ENCODE results near the gene THRB. TPM values are rescaled to one million over a fixed set of nuclear protein-coding genes. Genes with fewer than 3 reads are reported as not detected.
"Not testable (repeated sequence)": the region's sequence is repeated elsewhere in the genome, so short reads cannot be mapped to it uniquely, and the experiment has no call there.

Gene THRB
- total and polyA plus RNA-seq, 4 experiments from 2014 or later: 0.03 TPM; not detected in 3

DNA sequence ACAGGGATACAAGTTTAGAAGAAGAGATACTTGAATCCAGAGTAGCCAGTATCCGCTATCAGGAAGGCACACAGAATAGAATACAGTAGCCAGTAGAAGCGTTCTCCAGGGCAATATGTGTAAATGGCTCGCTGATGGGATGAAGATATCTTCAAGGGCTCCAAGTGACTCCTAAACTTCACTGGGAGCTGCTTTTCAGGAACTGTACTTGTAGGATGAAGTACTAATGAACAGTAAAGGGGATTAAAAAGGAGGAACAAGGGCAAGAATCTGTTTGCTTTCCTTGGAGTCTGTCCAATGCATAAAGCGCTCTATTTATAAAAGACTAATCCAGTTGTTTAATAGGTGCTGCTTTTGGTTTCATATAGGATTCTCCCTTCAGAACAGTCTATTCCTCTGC lies 78.4 kb downstream of the THRB start:
- Mint-ChIP-seq H3K4me3 (no peak overlapping the region), H3K4me1 (no peaks in the 10 kb centered on the region), H3K36me3 (no peaks in the 10 kb centered on the region), H3K27me3 (no peaks in the 10 kb centered on the region), H3K9me3 (peaks cover 0 to 4% (median under 1%) of the 10 kb centered on the region in 8 donors), H3K27ac (no peak overlapping the region)
- DNase-seq: no peak
- Histone ChIP-seq H3K27me3 (ENCODE audit: insufficient read depth, low read length) (no peaks in the 10 kb centered on the region), H3K4me1 (ENCODE audit: insufficient read depth, low read length) (no peaks in the 10 kb centered on the region), H3K27ac (ENCODE audit: low read depth, low read length) (no peak overlapping the region), H3K4me3 (ENCODE audit: low read length in 2 of 2) (no peak overlapping the region), H3K9me3 (ENCODE audit: control insufficient read depth in 1 of 2, low read length in 2 of 2) (no peaks in the 10 kb centered on the region), H3K36me3 (ENCODE audit: insufficient read depth, low read length) (no peaks in the 10 kb centered on the region)
- ChIA-PET POLR2A (ENCODE audit: partially characterized antibody) (no interaction called here), CTCF (ENCODE audit: partially characterized antibody) (no interaction called here)
- intact Hi-C loops (cut with micrococcal nuclease): no loop called here

GRCh38 chr3:24415824-24416223 lies 78.8 kb downstream of the THRB start:
- intact Hi-C loops (cut with micrococcal nuclease): no loop called here
- H3K36me3 Mint-ChIP-seq: no peaks in the 10 kb centered on the region

DNA sequence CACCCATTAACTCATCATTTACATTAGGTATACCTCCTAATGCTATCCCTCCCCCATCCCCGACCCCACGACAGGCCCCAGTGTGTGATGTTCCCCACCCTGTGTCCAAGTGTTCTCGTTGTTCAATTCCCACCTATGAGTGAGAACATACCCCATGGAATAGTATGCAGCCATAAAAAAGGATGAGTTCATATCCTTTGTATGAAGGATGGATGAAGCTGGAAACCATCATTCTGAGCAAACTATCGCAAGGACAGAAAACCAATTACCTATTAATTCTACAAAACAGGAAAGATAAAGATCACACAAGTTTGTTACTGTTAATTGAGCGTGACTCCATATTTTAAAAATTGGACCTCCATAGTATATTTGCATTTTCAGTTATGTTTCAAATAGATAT lies 81.0 kb downstream of the THRB start:
- H3K27ac Mint-ChIP-seq; H3K9me3 Mint-ChIP-seq; POLR2A ChIA-PET (ENCODE audit: partially characterized antibody); H3K9me3 ChIP-seq (ENCODE audit: control insufficient read depth in 1 of 2, low read length in 2 of 2); DNase-seq; H3K36me3 Mint-ChIP-seq; H3K27me3 ChIP-seq (ENCODE audit: insufficient read depth, low read length); CTCF ChIA-PET (ENCODE audit: partially characterized antibody); H3K27me3 Mint-ChIP-seq; H3K36me3 ChIP-seq (ENCODE audit: insufficient read depth, low read length); H3K4me3 Mint-ChIP-seq; H3K27ac ChIP-seq (ENCODE audit: low read depth, low read length); H3K4me1 Mint-ChIP-seq; intact Hi-C loops (cut with micrococcal nuclease); H3K4me3 ChIP-seq (ENCODE audit: low read length in 2 of 2); H3K4me1 ChIP-seq (ENCODE audit: insufficient read depth, low read length): not testable (repeated sequence)

More at GRCh38 chr3:24415824-24416223, 78.8 kb downstream of the THRB start:
- no peak overlapping the region for H3K27ac ChIP-seq (ENCODE audit: low read depth, low read length)
- Mint-ChIP-seq H3K4me1 (no peaks in the 10 kb centered on the region), H3K4me3 (no peak overlapping the region), H3K27me3 (no peaks in the 10 kb centered on the region), H3K27ac (no peak overlapping the region), H3K9me3 (peaks cover 0 to 4% (median under 1%) of the 10 kb centered on the region in 8 donors)
- ChIA-PET POLR2A (ENCODE audit: partially characterized antibody) (no interaction called here), CTCF (ENCODE audit: partially characterized antibody) (no interaction called here)
- no peaks in the 10 kb centered on the region for H3K27me3 ChIP-seq (ENCODE audit: insufficient read depth, low read length)
- no peaks in the 10 kb centered on the region for H3K4me1 ChIP-seq (ENCODE audit: insufficient read depth, low read length)
- H3K4me3 ChIP-seq (ENCODE audit: low read length in 2 of 2): no peak overlapping the region
- no peaks in the 10 kb centered on the region for H3K9me3 ChIP-seq (ENCODE audit: control insufficient read depth in 1 of 2, low read length in 2 of 2)
- DNase-seq: no peak
- no peaks in the 10 kb centered on the region for H3K36me3 ChIP-seq (ENCODE audit: insufficient read depth, low read length)

DNA sequence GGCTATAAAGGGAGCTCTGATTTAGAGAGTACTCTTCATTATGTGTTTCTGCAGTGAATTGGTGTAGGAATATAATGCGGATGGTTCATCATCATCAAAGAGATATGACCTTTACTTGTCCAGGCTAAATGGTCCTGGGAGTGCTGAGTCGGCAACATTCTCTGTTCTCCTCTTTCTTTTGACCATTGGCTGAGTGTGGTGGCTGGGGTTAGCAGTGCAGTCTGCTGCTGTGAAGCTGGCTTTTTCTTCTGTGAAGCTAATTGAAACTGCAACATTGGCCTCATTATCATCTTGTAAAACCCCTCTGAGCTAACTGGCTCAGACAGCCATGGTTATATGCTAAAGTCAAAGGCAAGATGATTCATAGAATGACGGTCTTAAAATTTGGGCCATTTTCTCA lies 83.8 kb downstream of the THRB start:
- no peak for DNase-seq
- POLR2A ChIA-PET (ENCODE audit: partially characterized antibody): no interaction called here
- H3K27ac ChIP-seq (ENCODE audit: low read depth, low read length): no peak overlapping the region
- no peaks in the 10 kb centered on the region for H3K27me3 ChIP-seq (ENCODE audit: insufficient read depth, low read length)
- Mint-ChIP-seq H3K4me1 (no peaks in the 10 kb centered on the region), H3K9me3 (peaks cover 0 to 4% (median 0%) of the 10 kb centered on the region in 8 donors), H3K4me3 (no peak overlapping the region), H3K36me3 (no peaks in the 10 kb centered on the region), H3K27me3 (no peaks in the 10 kb centered on the region), H3K27ac (no peak overlapping the region)
- intact Hi-C loops (cut with micrococcal nuclease): no loop called here
- no peaks in the 10 kb centered on the region for H3K4me1 ChIP-seq (ENCODE audit: insufficient read depth, low read length)
- H3K36me3 ChIP-seq (ENCODE audit: insufficient read depth, low read length): no peaks in the 10 kb centered on the region
- CTCF ChIA-PET (ENCODE audit: partially characterized antibody): no interaction called here
- no peak overlapping the region for H3K4me3 ChIP-seq (ENCODE audit: low read length in 2 of 2)
- H3K9me3 ChIP-seq (ENCODE audit: control insufficient read depth in 1 of 2, low read length in 2 of 2): no peaks in the 10 kb centered on the region

- POLR2A ChIA-PET (ENCODE audit: partially characterized antibody): no interaction called here
- H3K36me3 Mint-ChIP-seq: no peaks in the 10 kb centered on the region
- H3K36me3 ChIP-seq (ENCODE audit: insufficient read depth, low read length): no peaks in the 10 kb centered on the region
- H3K27me3 ChIP-seq (ENCODE audit: insufficient read depth, low read length): no peaks in the 10 kb centered on the region
- intact Hi-C loops (cut with micrococcal nuclease): no loop called here
- no peak overlapping the region for H3K4me3 Mint-ChIP-seq
- H3K4me1 Mint-ChIP-seq: no peaks in the 10 kb centered on the region
- H3K4me1 ChIP-seq (ENCODE audit: insufficient read depth, low read length): no peaks in the 10 kb centered on the region
- H3K27me3 Mint-ChIP-seq: no peaks in the 10 kb centered on the region
- no peaks in the 10 kb centered on the region for H3K9me3 ChIP-seq (ENCODE audit: control insufficient read depth in 1 of 2, low read length in 2 of 2)
- H3K4me3 ChIP-seq (ENCODE audit: low read length in 2 of 2): no peak overlapping the region
- no peak for DNase-seq
- H3K27ac Mint-ChIP-seq: no peak overlapping the region
- CTCF ChIA-PET (ENCODE audit: partially characterized antibody): no interaction called here
- no peak overlapping the region for H3K27ac ChIP-seq (ENCODE audit: low read depth, low read length)
- no peaks in the 10 kb centered on the region for H3K9me3 Mint-ChIP-seq
Measured at GRCh38 chr3:24407980-24408680, 86.5 kb downstream of the THRB start.

DNA sequence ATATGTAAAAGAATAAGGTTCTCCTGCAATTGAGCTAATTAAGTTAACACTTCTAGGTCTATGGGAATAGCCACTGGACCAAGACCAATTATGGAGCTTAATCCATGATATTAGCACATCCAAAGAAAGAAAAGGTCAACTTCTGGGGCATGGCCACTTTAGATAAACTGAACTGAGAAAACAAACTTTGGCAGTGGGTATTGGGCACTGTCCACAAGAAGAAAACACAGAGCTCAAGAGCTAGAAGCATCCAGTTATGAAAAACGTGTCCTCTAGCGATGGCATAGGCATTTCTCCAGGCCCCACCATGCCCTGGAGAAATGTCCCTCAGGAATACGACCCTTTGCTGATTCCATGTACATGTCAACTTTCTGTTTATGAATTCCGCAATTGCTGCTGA lies 87.8 kb downstream of the THRB start:
- ChIA-PET POLR2A (ENCODE audit: partially characterized antibody) (no interaction called here), CTCF (ENCODE audit: partially characterized antibody) (no interaction called here)
- Histone ChIP-seq H3K4me3 (ENCODE audit: low read length in 2 of 2) (no peak overlapping the region), H3K27ac (ENCODE audit: low read depth, low read length) (no peak overlapping the region), H3K9me3 (ENCODE audit: control insufficient read depth in 1 of 2, low read length in 2 of 2) (no peaks in the 10 kb centered on the region), H3K27me3 (ENCODE audit: insufficient read depth, low read length) (no peaks in the 10 kb centered on the region), H3K36me3 (ENCODE audit: insufficient read depth, low read length) (no peaks in the 10 kb centered on the region), H3K4me1 (ENCODE audit: insufficient read depth, low read length) (no peaks in the 10 kb centered on the region)
- intact Hi-C loops (cut with micrococcal nuclease): no loop called here
- Mint-ChIP-seq H3K9me3 (no peaks in the 10 kb centered on the region), H3K27me3 (no peaks in the 10 kb centered on the region), H3K36me3 (no peaks in the 10 kb centered on the region), H3K4me3 (no peak overlapping the region), H3K27ac (no peak overlapping the region), H3K4me1 (no peaks in the 10 kb centered on the region)
- DNase-seq: no peak

DNA sequence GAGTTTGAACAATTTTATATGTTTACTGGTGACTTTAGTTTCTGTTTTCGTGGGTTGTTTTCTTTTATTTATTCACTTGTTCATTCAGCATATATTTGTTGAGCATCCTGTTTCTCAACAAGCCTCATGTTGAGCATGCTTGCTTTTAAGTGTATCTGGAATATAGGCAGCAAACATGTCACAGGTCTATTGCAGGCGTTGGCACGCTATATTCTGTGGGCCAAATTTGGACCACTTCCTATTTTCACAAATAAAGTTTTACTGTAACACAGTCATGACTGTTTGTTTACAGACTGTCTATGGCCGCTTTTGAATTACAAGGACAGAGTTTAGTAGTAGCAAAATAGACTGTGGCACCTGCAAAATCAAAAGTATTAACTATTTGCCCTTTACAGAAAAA lies 89.6 kb downstream of the THRB start:
- ChIA-PET POLR2A (ENCODE audit: partially characterized antibody) (no interaction called here), CTCF (ENCODE audit: partially characterized antibody) (no interaction called here)
- Mint-ChIP-seq H3K27ac (no peak overlapping the region), H3K27me3 (no peaks in the 10 kb centered on the region), H3K4me3 (no peak overlapping the region), H3K36me3 (no peaks in the 10 kb centered on the region), H3K9me3 (peaks cover 0 to 3% (median 0%) of the 10 kb centered on the region in 8 donors), H3K4me1 (no peaks in the 10 kb centered on the region)
- no peaks in the 10 kb centered on the region for H3K27me3 ChIP-seq (ENCODE audit: insufficient read depth, low read length)
- no peaks in the 10 kb centered on the region for H3K9me3 ChIP-seq (ENCODE audit: control insufficient read depth in 1 of 2, low read length in 2 of 2)
- H3K4me3 ChIP-seq (ENCODE audit: low read length in 2 of 2): no peak overlapping the region
- no peak for DNase-seq
- H3K36me3 ChIP-seq (ENCODE audit: insufficient read depth, low read length): no peaks in the 10 kb centered on the region
- no peak overlapping the region for H3K27ac ChIP-seq (ENCODE audit: low read depth, low read length)
- intact Hi-C loops (cut with micrococcal nuclease): no loop called here
- no peaks in the 10 kb centered on the region for H3K4me1 ChIP-seq (ENCODE audit: insufficient read depth, low read length)

DNA sequence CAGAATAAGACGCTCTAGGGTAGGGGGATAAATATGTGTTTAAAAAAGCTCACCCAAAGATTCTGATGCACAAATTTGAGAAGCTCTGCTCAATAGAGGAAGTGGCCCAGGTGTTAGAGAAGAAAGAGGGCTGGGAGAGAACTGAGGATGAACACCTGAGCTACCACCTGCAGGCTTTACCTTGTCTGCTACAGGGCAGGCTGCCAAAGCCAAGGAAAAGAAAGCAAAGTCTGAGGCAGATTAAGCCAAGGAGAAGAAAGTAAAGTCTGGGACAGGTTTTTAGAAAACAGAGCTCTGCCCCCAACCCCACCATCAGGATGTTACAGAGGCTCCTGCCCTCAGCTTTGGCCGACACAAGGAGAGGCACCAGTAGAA lies 92.9 kb downstream of the THRB start:
- Mint-ChIP-seq H3K9me3 (peaks cover 0 to 6% (median 3%) of the 10 kb centered on the region in 8 donors), H3K4me3 (no peak overlapping the region), H3K27ac (no peak overlapping the region), H3K27me3 (no peaks in the 10 kb centered on the region), H3K36me3 (no peaks in the 10 kb centered on the region), H3K4me1 (no peaks in the 10 kb centered on the region)
- ChIA-PET CTCF (ENCODE audit: partially characterized antibody) (no interaction called here), POLR2A (ENCODE audit: partially characterized antibody) (no interaction called here)
- no peaks in the 10 kb centered on the region for H3K4me1 ChIP-seq (ENCODE audit: insufficient read depth, low read length)
- no peaks in the 10 kb centered on the region for H3K9me3 ChIP-seq (ENCODE audit: control insufficient read depth in 1 of 2, low read length in 2 of 2)
- H3K36me3 ChIP-seq (ENCODE audit: insufficient read depth, low read length): no peaks in the 10 kb centered on the region
- no peak overlapping the region for H3K4me3 ChIP-seq (ENCODE audit: low read length in 2 of 2)
- intact Hi-C loops (cut with micrococcal nuclease): no loop called here
- no peak for DNase-seq
- H3K27ac ChIP-seq (ENCODE audit: low read depth, low read length): no peak overlapping the region
- H3K27me3 ChIP-seq (ENCODE audit: insufficient read depth, low read length): no peaks in the 10 kb centered on the region

Measured in CD4-positive, alpha-beta memory T cell (primary cell).